HG02610 (cell line): Measurements from ENCODE around the gene DNMBP.
A peak's percentile ranks its signal among the peaks of the same experiment; 100 is the strongest.
"Not testable (repeated sequence)": the region's sequence is repeated elsewhere in the genome, so short reads cannot be mapped to it uniquely, and the experiment has no call there.

ENCODE experiments used
- ATAC-seq: cut with Tn5 transposase; IDR thresholded peaks from one replicate; pipeline ENCODE4 v1.9.1; 2021; ENCODE audit warnings: mild to moderate bottlenecking, moderate library complexity; ENCODE audit not compliant: unreplicated experiment

The DNMBP gene

GRCh38 chr10:100014071-100014762 is 4.5 kb upstream of the DNMBP start:
- ATAC-seq, result peak; percentile 83

- ATAC-seq, result no peak
Observed at GRCh38 chr10:100013621-100014020, 3.9 kb upstream of the DNMBP start.

GRCh38 chr10:100011906-100012305 is 2.2 kb upstream of the DNMBP start:
- not testable (repeated sequence) for ATAC-seq

GRCh38 chr10:100009283-100009792 is 409 bp downstream of the DNMBP start:
- peak; percentile 33 for ATAC-seq

- ATAC-seq, result no peak
Observed at GRCh38 chr10:100008708-100009282, 952 bp downstream of the DNMBP start.

- ATAC-seq, result no peak
Observed at GRCh38 chr10:100008142-100008522, 1.6 kb downstream of the DNMBP start.

GRCh38 chr10:100007231-100008141 is 2.3 kb downstream of the DNMBP start:
- no peak for ATAC-seq

- ATAC-seq, result peak; percentile 41
Observed at GRCh38 chr10:100006243-100006886, 3.4 kb downstream of the DNMBP start.

GRCh38 chr10:100004805-100005510 is 4.8 kb downstream of the DNMBP start:
- no peak for ATAC-seq

GRCh38 chr10:100000109-100000644 is 9.6 kb downstream of the DNMBP start:
- ATAC-seq, result no peak

GRCh38 chr10:99999319-100000108 is 10.2 kb downstream of the DNMBP start:
- ATAC-seq, result no peak

- ATAC-seq, result no peak
Observed at GRCh38 chr10:99998889-99999288, 10.9 kb downstream of the DNMBP start.

GRCh38 chr10:99996671-99997648 is 12.8 kb downstream of the DNMBP start:
- no peak for ATAC-seq

- ATAC-seq, result no peak
Observed at GRCh38 chr10:99995713-99996112, 14.0 kb downstream of the DNMBP start.

- no peak for ATAC-seq
Observed at GRCh38 chr10:99995269-99995668, 14.5 kb downstream of the DNMBP start.

- ATAC-seq, result no peak
Observed at GRCh38 chr10:99994801-99995200, 14.9 kb downstream of the DNMBP start.

- ATAC-seq, result peak; percentile 96
Observed at GRCh38 chr10:99993701-99994689, 15.8 kb downstream of the DNMBP start.
